GM21737 (cell line): ENCODE data around the gene SPTLC3.

Experiments used
- ATAC-seq: cut with Tn5 transposase; IDR thresholded peaks from one replicate; pipeline ENCODE4 v1.9.1; 2021; ENCODE audit warnings: mild to moderate bottlenecking, moderate library complexity; ENCODE audit not compliant: unreplicated experiment

The SPTLC3 gene

DNA sequence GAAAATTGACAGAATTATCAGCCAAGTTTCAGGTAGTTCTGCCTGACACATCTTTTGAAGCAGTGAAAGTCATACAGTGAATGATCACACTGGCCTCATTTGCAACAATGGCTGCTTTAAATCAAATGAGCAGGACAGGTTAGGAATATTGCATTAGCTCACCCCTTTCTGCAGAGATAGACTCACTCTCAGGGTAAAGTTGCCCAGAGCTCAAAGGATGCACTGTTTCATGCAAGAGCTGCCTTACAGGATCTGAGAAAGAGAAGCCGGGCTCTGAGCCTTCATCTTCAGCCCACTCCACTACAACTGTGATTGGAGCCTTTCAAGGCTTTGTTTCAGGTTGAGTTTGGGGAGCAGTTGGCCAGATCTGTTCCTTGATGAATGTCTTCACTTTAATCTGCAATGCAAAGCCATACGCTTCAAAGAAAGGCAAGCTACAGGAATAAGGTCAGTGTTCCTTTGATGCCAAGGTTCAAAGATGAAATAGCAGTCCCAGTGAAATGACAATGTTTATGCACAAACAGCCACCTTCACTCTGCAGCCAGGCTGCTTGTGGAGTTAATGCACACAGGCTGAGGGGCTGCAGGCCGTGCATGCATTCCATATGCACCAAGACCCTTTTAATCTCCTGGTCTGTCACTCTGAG lies 121.4 kb downstream of the SPTLC3 start:
- no peak for ATAC-seq

DNA sequence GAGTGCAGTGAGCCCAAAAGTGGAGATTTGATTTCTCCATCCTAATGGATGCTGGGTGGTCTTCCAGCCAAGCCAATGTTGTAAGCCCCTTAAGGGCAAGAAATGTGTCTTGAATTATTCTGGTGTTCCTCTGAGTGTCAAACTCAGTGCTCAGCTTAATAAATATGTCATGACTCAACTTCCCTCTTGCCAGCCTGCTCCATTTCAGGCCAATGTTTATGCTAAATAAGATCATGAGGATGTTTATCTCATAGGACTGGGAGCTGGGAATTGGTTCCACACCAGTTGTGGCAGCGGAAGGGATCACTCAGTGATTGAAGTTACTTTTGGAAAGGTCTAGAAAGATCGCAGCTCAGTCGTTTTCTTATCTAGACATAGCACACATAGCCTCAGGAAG lies 121.9 kb downstream of the SPTLC3 start:
- no peak for ATAC-seq

DNA sequence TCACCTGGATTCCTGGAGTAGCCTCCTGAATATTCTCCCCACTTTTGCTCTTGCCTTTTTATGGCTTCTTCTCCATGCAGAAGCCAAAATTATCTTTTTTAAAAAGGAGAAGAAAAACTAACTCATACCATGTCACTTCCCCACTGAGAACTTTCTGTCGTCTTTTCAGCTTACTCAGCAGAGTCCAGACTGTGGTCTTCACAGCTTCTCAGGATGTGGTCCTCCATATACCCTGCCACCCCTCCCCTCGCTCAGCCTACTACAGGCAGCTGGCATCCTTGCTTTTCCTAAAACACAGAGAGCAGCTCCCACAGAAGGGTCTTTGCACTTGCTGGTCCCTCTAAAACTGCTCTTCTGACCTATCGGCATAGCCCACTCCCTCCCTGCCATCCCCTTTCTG lies 122.9 kb downstream of the SPTLC3 start:
- ATAC-seq, result no peak

DNA sequence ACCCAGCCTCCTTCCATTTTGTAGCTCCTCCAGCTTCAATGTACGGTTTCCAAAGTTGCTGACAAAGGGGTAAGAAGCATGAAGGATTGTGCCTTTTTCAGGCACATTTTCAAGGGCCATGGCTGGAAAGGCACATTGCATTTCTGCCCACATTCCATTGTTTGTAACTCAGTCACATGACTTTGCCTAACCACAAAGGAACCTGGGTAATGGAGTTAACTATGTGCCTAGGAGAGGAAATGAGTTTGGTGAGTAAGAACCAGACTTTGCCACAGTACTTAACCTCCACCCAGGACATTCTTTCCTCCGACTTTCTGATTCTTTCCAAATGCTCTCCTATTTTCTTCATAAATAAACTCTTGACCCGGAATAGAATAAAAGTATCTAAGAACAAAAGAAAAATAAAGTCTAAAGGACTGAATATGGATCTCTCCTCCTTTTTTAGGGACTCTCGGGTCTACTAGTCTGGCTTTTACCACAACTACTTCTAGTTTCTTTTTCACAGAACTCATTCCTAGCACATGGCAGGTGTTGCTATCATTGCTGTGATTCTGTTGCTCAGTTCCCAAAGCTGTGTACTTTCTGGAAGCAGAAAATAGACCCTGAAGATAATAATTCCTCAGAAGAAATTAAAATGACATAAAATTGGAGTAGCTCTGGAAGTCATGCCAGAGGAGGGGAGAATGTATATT lies 130.8 kb downstream of the SPTLC3 start:
- ATAC-seq, result no peak

DNA sequence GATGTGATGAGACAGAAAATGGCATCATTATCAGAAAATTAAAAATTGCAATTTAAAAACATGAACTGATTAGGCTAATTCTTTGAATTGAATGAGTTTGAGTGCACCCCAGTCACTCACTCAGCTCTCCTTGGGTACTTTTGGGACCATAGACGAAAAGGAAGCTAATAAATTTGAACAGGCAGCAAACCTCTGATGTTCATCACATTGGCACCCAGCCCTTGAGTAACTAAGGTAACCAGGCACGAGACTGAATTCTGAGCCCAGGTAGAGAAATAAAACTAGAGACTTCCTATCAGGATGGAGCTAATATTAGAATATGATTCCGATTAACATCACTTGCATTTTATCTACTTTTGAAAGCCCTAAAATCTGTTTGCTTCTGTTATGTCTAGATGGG lies 131.4 kb downstream of the SPTLC3 start:
- no peak for ATAC-seq

DNA sequence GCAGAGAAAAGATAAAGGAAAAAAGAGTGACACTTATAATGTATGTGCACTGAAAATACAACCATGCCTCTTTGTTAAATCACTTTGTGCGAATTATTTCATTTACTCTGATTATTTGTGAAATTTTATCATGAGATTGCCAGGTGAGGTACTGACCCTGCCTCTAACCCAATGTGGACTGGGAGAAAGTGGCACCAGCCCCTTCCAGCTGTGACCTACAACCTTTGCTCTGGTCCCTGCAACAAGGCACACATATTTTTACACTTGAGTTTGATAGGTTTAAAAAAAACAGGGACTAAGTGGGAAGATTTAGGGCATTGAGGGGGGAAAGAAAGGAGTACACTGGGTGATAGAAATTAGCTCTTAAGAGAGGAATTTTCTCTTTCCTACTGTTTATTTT lies 132.0 kb downstream of the SPTLC3 start:
- ATAC-seq, result no peak

DNA sequence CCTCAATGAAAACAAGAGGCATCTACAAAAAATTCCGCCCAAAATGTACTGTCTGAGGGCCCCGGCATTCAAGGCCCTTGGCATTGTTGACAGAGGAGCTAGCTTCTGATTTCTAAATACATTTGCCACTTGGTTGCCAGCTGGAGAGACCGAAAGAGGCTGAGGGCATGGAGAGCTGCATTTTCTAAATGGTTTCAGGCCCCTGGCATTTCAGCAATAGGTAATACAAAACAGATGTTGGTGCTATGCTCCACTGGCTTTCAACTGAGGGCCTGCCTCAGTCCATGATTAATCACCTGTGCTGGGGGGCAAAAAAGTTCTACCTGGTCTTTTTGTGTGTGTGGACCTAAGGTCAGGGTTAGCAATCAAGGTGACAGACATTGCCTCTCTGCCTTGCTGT lies 132.8 kb downstream of the SPTLC3 start:
- no peak for ATAC-seq

DNA sequence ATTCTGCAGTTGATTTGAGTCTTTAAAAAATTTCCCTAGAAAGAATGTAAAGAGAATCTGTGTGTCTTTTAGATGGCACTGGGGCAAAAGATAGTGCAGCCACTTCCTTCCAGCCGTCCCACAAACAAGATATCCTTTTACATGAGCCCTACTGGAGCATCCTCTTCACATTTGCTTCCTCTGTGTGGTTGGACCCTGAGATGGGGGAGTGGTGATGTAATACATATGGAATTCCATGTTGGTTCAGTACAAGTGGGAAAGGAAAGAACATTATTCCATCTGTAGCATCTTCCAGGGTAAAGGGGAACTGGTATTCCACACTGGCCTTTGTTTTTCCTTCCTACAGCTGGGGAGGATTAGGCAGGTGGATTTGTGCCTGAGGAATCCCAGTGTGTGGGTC lies 133.4 kb downstream of the SPTLC3 start:
- ATAC-seq, result no peak

DNA sequence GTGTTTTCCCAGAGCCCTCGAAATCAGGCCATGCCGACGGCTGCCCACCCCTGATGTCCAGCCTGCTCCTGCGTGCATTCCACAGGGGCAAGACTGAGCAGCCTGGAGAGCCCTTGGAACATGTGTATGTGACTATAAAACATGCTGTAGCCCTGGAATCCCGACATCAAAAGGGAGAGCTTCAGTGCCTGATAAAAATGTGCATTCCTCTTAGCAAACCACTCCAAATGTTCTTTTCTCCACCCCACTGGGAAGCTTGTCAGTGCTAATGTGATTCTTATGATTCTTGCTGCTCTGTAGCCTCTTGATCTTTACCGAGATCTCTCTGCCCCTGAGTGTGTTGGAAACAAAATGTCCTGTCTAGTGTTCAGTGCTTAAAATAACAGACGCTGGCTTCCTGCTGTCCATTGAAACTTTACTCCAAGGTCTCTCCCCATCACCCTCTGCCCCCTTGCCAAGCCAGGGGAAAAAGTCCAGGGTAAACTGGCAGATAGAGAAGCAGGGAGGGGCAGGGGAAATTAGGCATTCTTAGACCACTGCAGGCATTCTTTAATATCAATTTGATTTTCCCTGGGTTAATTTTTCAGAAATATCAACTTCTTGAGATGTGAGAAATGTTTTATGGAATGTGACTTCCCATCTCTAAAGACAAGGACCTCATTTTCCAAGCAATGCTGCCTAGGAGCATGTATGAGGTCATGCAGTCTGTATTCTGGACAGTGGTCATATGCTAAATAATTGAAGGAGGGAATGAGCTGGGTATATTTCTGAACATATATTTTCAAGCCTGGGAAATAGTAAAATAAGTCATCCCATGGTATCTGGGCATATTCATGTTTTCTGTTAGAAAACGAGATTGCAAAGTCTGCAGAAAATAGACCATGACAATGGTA lies 138.5 kb downstream of the SPTLC3 start:
- no peak for ATAC-seq

DNA sequence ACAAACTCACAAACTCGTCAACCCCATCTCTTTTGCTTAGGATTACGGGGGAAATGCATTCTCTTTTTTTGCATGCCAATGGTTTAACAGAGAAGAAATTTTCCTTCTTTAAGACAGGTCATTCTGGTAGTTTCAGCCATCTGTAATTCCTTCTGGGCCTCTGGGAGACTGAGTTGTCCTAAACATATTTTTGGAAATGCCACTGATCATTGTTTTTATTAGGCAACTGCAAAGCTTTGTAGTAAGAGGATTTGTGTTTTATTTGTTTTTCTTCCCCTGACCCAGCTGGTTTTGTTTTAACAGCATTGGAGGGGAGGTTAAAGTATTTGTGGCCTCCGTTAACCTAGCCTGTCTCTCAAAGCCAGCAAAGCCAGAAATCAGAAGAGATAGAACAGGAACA lies 139.2 kb downstream of the SPTLC3 start:
- no peak for ATAC-seq

DNA sequence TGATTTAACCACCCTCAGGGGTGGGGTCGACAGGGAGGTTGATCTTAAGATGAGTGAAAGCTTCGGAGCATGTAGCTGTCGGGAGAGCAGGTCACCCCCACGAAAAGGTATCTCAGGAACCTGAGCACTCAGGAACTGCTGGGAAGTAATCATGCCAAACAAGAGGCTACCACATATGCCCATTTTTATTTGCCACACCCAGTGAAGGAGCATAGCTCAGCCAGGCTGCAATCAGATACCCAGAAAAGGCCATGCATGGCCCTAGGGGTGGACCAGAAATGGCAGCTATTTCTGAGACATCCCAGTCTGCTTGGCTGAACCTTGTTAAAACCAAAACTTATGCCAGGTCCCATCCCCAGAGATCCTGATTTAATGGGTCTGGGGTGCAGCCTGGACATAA lies 139.6 kb downstream of the SPTLC3 start:
- no peak for ATAC-seq

DNA sequence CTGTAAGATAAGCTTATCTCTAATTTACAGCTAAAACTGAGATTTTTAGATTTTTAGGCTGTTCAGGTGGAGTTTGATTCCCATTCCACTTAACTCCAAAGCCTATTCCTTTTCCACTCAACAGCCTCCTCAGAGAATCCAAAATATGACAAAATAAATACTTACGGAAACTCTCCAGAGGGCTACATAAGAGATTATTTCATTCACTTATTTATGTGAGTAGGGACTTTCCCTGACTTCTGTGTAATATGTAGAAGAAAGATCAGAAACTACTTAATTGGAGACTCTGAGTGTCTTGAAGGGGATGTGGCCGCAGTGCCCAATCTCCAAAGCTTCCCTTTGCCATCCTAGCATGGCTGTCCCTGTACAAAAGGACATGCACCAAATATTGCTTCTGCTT lies 140.2 kb downstream of the SPTLC3 start:
- no peak for ATAC-seq

DNA sequence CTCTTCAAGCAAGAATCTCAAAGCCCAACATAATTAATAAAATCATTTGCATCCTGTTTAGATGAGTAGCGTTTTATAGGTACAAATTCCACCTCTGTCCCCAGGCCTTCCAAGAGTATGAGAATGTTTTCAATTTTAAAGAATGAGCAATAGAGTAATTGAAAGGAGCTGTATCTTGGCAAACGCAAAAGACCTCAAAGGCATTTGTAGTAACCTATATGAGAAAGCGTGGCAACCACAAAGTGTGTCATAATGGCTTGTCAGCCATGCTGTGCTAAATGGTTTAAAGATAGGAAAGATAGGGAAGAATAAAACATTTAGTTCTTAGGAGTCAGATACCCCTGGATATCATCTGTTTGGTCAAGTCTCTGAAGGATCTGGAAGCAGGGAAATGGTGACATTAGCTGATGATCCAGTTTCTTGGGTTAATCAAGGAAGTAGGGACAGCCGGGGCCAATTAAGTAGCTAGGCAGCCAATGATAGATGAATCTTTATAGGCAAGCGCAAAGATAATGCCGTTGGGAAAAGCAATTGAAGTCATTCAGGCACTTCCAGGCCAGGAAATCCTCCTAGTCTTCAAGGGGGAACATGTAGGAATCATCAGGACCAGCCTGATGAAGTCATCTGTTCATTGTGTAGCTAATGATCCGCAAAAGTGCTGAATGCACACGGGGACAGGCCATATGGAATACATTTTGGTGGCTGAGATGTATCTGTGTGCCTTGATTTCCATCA lies 140.8 kb downstream of the SPTLC3 start:
- ATAC-seq, result no peak

DNA sequence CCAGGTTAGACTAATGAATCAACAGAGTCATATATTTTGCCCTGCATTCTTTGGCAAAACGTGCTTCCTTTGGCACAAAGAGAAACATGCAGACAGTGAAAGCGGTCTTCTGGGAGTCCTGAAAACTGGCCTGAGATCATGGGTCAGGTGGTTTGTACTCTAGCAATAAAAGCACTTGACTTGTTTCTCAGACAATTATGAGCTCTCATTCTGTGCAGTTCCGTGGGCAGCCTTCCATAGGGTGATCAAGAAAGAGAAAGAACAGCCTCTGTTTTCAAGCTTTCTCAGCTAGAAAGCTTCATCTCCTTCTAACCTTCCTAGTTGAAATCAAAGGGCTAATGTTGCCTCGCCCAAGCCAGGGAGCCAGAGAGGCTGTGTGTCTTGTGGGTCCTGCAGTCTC lies 149.6 kb downstream of the SPTLC3 start:
- ATAC-seq, result no peak

DNA sequence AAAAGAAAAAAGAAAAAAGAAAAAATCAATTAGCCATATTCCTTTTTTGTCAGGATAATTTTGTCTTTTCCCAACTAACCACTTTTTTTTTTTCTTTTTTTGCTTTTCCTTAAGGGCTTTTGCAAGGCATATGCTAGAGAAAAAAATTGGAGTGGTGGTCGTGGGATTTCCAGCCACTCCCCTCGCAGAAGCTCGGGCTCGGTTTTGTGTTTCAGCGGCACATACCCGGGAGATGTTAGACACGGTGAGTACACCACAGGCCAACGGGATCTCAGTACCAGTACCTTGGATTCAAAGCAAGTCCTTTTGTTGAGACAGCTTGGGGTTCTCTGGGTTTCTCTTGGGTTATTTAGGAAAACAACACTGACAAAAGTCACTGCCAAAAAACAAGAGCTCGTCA lies 151.1 kb downstream of the SPTLC3 start:
- ATAC-seq, result no peak

DNA sequence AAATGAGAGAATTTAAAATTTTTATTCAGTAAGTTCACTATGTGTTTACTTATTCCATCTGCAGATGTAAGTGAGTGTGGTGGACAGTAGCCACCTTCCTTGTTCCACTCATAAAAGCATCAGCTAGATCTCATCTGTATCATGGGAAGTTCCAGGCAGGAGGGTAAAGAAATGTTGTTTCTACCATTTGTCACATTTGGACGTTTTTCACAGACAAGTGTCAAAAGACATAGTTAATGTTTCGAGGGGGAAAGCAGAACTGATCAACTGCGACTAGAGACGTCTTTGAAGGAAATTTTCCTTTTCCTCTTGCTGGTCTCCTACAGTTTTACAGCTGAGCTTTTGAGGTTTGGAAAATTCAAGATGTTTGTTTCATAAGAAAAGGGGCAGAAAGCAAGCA lies 156.4 kb downstream of the SPTLC3 start:
- no peak for ATAC-seq

DNA sequence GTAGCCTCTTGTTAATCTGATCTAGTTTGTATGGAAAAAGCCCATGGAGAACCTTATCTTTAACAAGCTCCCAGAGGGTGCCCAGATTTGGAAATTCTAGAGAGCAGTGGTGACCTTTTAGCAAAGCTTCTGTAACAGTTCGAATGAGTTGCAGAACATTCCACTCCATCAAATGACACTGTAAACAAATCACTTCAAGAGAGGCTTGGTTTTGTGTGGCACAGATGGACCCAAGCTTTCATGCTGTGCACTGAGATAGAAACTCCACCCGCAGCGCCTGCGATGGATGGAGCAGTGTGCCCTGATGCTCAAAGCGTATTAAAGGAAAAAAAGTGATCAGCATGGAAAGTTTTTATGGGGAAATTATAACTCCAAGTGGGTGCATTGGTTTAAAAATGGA lies 157.2 kb downstream of the SPTLC3 start:
- no peak for ATAC-seq

DNA sequence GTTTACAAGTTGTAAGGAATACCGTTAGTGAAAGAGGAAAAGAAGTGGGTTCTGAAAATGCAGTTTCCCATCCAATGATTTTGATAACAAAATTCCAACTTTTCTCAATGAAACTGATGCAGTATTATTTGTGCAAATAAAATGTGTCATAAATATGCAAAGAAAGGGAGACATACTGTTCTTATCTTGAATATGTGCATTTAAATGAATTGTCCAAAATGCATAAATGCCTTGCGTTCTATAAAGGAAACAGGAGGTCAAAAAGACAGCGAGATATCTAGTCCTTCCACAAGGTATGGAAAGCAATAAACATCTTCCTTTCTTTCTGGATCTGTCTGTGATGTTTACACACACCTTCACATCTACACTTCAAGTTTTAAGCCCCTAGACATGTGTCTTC lies 157.7 kb downstream of the SPTLC3 start:
- ATAC-seq, result no peak

DNA sequence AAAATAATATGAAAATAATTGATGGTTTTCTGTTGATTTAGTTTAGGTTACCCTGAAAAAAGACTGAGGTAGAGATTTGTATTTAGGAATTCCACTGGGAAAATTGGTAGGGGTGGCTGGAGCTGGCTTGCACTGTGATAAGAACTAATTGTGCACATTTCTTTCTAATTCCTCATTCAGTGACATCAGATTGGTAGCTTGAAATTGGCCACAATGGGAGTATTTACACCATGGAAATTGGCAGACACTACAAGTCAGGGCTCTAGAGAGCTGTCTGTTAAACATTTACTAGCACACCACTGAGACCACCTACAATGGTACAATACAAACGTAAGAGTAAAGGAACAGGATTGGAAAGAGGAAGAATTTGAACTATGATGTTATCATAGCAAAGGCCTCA lies 160.3 kb downstream of the SPTLC3 start:
- ATAC-seq, result no peak

DNA sequence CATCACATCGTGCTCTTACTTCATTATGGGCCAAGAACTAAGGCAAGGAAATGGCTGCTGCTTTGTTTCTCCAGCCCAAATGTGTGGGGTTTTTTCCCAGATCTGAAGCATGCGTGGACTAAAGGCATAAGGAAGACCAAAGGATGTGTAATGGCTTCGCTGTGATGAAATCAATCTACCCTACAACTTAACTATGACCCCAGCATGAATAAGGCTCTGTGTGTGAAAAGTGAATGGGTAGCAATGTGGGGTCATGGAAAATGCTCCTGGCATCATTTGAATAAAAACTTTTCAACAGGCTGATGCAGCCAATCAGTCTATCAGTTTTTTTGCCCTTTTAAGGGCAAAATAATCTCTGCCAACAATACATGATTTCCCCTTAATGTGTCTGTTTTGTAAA lies 162.0 kb downstream of the SPTLC3 start:
- no peak for ATAC-seq

DNA sequence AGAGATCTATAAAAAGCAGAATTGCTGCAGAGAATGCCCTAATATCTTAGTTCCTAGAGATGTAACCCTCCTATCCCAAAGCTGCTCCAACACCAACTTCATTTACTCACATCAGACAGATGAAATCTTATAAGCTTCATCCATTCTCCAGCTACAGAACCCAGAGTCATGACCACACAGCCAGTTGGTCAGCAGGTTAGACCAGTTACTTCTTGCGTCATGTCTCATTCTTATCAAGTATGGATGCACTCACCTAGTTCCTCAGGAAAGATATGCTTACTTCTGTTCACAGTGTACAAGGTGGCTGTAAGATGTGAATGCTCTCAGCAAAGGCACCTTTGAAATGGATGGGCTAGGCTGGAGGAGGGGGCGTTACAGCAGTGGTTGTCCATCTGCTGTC lies 164.4 kb downstream of the SPTLC3 start:
- ATAC-seq, result no peak
